MCF 10A (cell line): ENCODE measurements around the gene PRKRA. TPM values are rescaled to one million over a fixed set of nuclear protein-coding genes. Genes with fewer than 3 reads are reported as not detected.

Experiments used
- BruUV-seq: library from RNA; stranded (reverse); fragments of 400-500 nt; replicated peaks from 2 replicates; lab custom pipeline; 2021; lab: Mats Ljungman, UMichigan
- CTCF ChIA-PET: fragments of 300-600 bp; sonication (Branson Sonifier 250); formaldehyde crosslinking; extraction: SDS; loops from one replicate; lab custom pipeline; 2021; ENCODE audit warnings: antibody characterized with exemption, inconsistent platforms; lab: Yijun Ruan, JAX
- POLR2A ChIA-PET: fragments of 300-600, 350-650 bp; sonication (Branson Sonifier 250); formaldehyde crosslinking; extraction: SDS; loops from one replicate; lab custom pipeline; 2020; ENCODE audit warnings: antibody characterized with exemption, inconsistent platforms; lab: Yijun Ruan, JAX
- DNase-seq: peaks from one replicate; pipeline ENCODE4 v3.0.0-alpha.2; 2018; ENCODE audit not compliant: unreplicated experiment
- H3K27ac Mint-ChIP-seq: one replicate; pipeline ENCODE4 v1.8.0; 2022; ENCODE audit warnings: mild to moderate bottlenecking, low read depth, mixed read lengths; ENCODE audit not compliant: unreplicated experiment
- H3K27me3 Mint-ChIP-seq: one replicate; pipeline ENCODE4 v1.8.0; 2022; ENCODE audit warnings: mixed read lengths; ENCODE audit not compliant: insufficient read depth, unreplicated experiment
- H3K36me3 Mint-ChIP-seq: one replicate; pipeline ENCODE4 v1.8.0; 2022; ENCODE audit warnings: mild to moderate bottlenecking, moderate library complexity, mixed read lengths; ENCODE audit not compliant: insufficient read depth, unreplicated experiment
- H3K4me1 Mint-ChIP-seq: one replicate; pipeline ENCODE4 v1.8.0; 2022; ENCODE audit warnings: mixed read lengths; ENCODE audit not compliant: insufficient read depth, unreplicated experiment
- H3K4me3 Mint-ChIP-seq: one replicate; pipeline ENCODE4 v1.8.0; 2022; ENCODE audit warnings: mild to moderate bottlenecking, moderate library complexity, mixed read lengths; ENCODE audit not compliant: unreplicated experiment
- H3K9me3 Mint-ChIP-seq: one replicate; pipeline ENCODE4 v1.8.0; 2022; ENCODE audit warnings: mixed read lengths; ENCODE audit not compliant: unreplicated experiment
- CTCF ChIP-seq: fragments of 200-600 bp; IDR thresholded peaks from one replicate; pipeline ENCODE4 v1.8.0; 2022; ENCODE audit warnings: antibody characterized with exemption, mild to moderate bottlenecking; ENCODE audit not compliant: unreplicated experiment
- intact Hi-C: fragments of 100-400 bp; cut with micrococcal nuclease; formaldehyde crosslinking; loops from 2 replicates; pipeline ENCODE4 v1.14.1; 2022
- total RNA-seq: library from RNA; stranded (reverse); gene quantifications from 2 replicates; pipeline ENCODE4 v1.2.3, GENCODE V29; 2022

The PRKRA gene
- total RNA-seq, 1 experiment from 2014 or later, result 58.9 TPM

- intact Hi-C loops, result no loop called here
- peaks cover 59% of the 10 kb centered on the region for H3K36me3 Mint-ChIP-seq
- no peak for DNase-seq
- TF ChIP-seq CTCF, result no peak
- no peaks in the 10 kb centered on the region for H3K27me3 Mint-ChIP-seq
- no peaks in the 10 kb centered on the region for H3K4me1 Mint-ChIP-seq
- ChIA-PET POLR2A (interaction anchor here (1.3 kb wide), 1 partner anchor 83 kb away, joined by 5 read pairs; no protein-coding TSS in a partner anchor), CTCF (interaction anchor here (0.9 to 1.0 kb wide), 2 partner anchors 15 to 274 kb away, joined by 3 read pairs; no protein-coding TSS in a partner anchor)
- H3K4me3 Mint-ChIP-seq, result no peak overlapping the region
- H3K27ac Mint-ChIP-seq, result no peak overlapping the region
- no TSS peak for BruUV-seq
- H3K9me3 Mint-ChIP-seq, result no peaks in the 10 kb centered on the region
These were observed 63.9 kb downstream of the PRKRA start for GRCh38 chr2:178386986-178387597.

- no peak overlapping the region for H3K4me3 Mint-ChIP-seq
- H3K36me3 Mint-ChIP-seq, result peaks cover 61% of the 10 kb centered on the region
- H3K4me1 Mint-ChIP-seq, result no peaks in the 10 kb centered on the region
- POLR2A ChIA-PET, result interaction anchor here (0.7 kb wide), 1 partner anchor 29 kb away, joined by 3 read pairs; no protein-coding TSS in a partner anchor
- no peaks in the 10 kb centered on the region for H3K9me3 Mint-ChIP-seq
- intact Hi-C loops, result no loop called here
- no peaks in the 10 kb centered on the region for H3K27me3 Mint-ChIP-seq
- TF ChIP-seq CTCF, result no peak
- CTCF ChIA-PET, result interaction anchor here (1.6 kb wide), 1 partner anchor 11 kb away, joined by 5 read pairs; no protein-coding TSS in a partner anchor
- no peak overlapping the region for H3K27ac Mint-ChIP-seq
- no peak for DNase-seq
- BruUV-seq, result no TSS peak
These were observed 65.3 kb downstream of the PRKRA start for GRCh38 chr2:178385595-178386148.

GRCh38 chr2:178383718-178384117, 67.3 kb downstream of the PRKRA start:
- BruUV-seq, result no TSS peak
- no peak for DNase-seq
- ChIA-PET CTCF (no interaction called here), POLR2A (no interaction called here)
- no peak overlapping the region for H3K27ac Mint-ChIP-seq
- TF ChIP-seq CTCF, result no peak
- no peak overlapping the region for H3K4me3 Mint-ChIP-seq
- H3K27me3 Mint-ChIP-seq, result no peaks in the 10 kb centered on the region
- no peaks in the 10 kb centered on the region for H3K9me3 Mint-ChIP-seq
- intact Hi-C loops, result no loop called here
- peaks cover 56% of the 10 kb centered on the region for H3K36me3 Mint-ChIP-seq
- no peaks in the 10 kb centered on the region for H3K4me1 Mint-ChIP-seq

Other genes starting within 250 kb of the PRKRA start
- gene PJVK, start 203 bp upstream of the PRKRA start, total RNA-seq, result 7.4 and 10.4 TPM in 2 replicates
- gene FKBP7, start 27.4 kb upstream of the PRKRA start, total RNA-seq, result 5.8 and 8.4 TPM in 2 replicates
- 29.8 and 43.4 TPM in 2 replicates for gene PLEKHA3, start 29.3 kb upstream of the PRKRA start, total RNA-seq